K562 (cell line): Measurements from ENCODE around the gene CYP2W1. TPM values are rescaled to one million over a fixed set of nuclear protein-coding genes. Genes with fewer than 3 reads are reported as not detected.

Experiments used
- ATAC-seq: fragments of 200-7000 bp; cut with Tn5 transposase; 3 replicates; pipeline ENCODE4 v1.9.1; 2020; ENCODE audit warnings: moderate library complexity
- BruUV-seq: library from RNA; stranded (reverse); fragments of 400-500 nt; replicated peaks from 2 replicates; lab custom pipeline; 2021; lab: Mats Ljungman, UMichigan
- CTCF ChIA-PET: fragments of 300-600 bp; formaldehyde crosslinking; extraction: SDS; loops from one replicate; lab custom pipeline; 2021; ENCODE audit warnings: low intra/inter-chr PET ratio; lab: Yijun Ruan, JAX
- POLR2A ChIA-PET: fragments of 300-600, 350-650 bp; sonication (Branson Sonifier 250); formaldehyde crosslinking; extraction: SDS; loops from one replicate; lab custom pipeline; 2021; ENCODE audit warnings: antibody characterized with exemption, inconsistent platforms; lab: Yijun Ruan, JAX
- DNase-seq, 4 experiments: peaks; one replicate each; pipeline versions ENCODE4 v3.0.0 to v3.0.0-alpha.2; 2011 to 2018; ENCODE audit warnings: low spot score in 3 of 4, mixed read lengths in 3 of 4; ENCODE audit errors: extremely low read depth in 1 of 4
- FAIRE-seq: peaks from 2 replicates; lab custom pipeline; 2011; peaks lifted over from hg19 to GRCh38; lab: Jason Lieb, UNC
- H2AFZ ChIP-seq: 2 replicates; pipeline ENCODE4 v1.6.0; 2011; ENCODE audit warnings: low read depth, low read length, control low read depth, inconsistent platforms
- H3K27ac ChIP-seq: fragments of 200-600 bp; 3 replicates; pipeline ENCODE4 v1.8.0; 2011; ENCODE audit warnings: low read depth, mild to moderate bottlenecking, control low read depth, inconsistent platforms, low read length, moderate library complexity, mixed read lengths; ENCODE audit errors: extremely low read depth
- H3K27me3 ChIP-seq, 2 experiments: fragments of 300-600 bp in 1 of 2; 2 replicates in 1 of 2; 3 replicates in 1 of 2; pipeline versions ENCODE4 v1.6.0 to v1.8.0; 2011; ENCODE audit warnings: inconsistent platforms in 2 of 2, low read length in 2 of 2, mild to moderate bottlenecking in 1 of 2, mixed read lengths in 1 of 2, moderate library complexity in 1 of 2; ENCODE audit not compliant: control insufficient read depth in 2 of 2, insufficient read depth in 2 of 2
- H3K36me3 ChIP-seq: fragments of 300-600 bp; 3 replicates; pipeline ENCODE4 v1.8.0; 2011; ENCODE audit warnings: mild to moderate bottlenecking, low read length, inconsistent platforms; ENCODE audit not compliant: control insufficient read depth, insufficient read depth
- H3K4me1 ChIP-seq, 2 experiments: fragments of 200-600 bp in 1 of 2; replicated peaks in 1 of 2; 2 replicates in 1 of 2; 3 replicates in 1 of 2; pipeline versions ENCODE4 v1.5.1 to v1.8.0; 2011; ENCODE audit warnings: inconsistent platforms in 2 of 2, low read length in 2 of 2, mild to moderate bottlenecking in 1 of 2, mixed read lengths in 1 of 2, moderate library complexity in 1 of 2; ENCODE audit not compliant: control insufficient read depth in 2 of 2, insufficient read depth in 2 of 2
- H3K4me2 ChIP-seq: 2 replicates; pipeline ENCODE4 v1.6.1; 2011; ENCODE audit warnings: low read length, control low read depth, inconsistent platforms, mixed read lengths; ENCODE audit not compliant: insufficient read depth
- H3K4me3 ChIP-seq: fragments of 200-600 bp; sonication (generic), shearing (Covaris generic); 2 replicates; pipeline ENCODE4 v1.5.1; 2016; ENCODE audit warnings: control low read depth, inconsistent platforms
- H3K79me2 ChIP-seq: fragments of 200-600 bp; 3 replicates; pipeline ENCODE4 v1.8.0; 2011; ENCODE audit warnings: low read length, inconsistent platforms; ENCODE audit not compliant: control insufficient read depth, insufficient read depth
- H3K9ac ChIP-seq, 2 experiments: 2 replicates each; pipeline versions ENCODE4 v1.6.0 to v1.6.1; 2011; ENCODE audit warnings: low read depth in 2 of 2, low read length in 2 of 2, control low read depth in 1 of 2, inconsistent platforms in 1 of 2, mild to moderate bottlenecking in 1 of 2, mixed read lengths in 1 of 2; ENCODE audit not compliant: insufficient read depth in 1 of 2
- H3K9me1 ChIP-seq: one replicate; pipeline ENCODE4 v1.6.0; 2011; ENCODE audit warnings: inconsistent platforms, mild to moderate bottlenecking, low read length, moderate library complexity; ENCODE audit not compliant: control insufficient read depth, insufficient read depth
- H3K9me3 ChIP-seq: replicated peaks from 2 replicates; pipeline ENCODE4 v1.5.1; 2011; ENCODE audit warnings: low read depth, low read length, inconsistent platforms; ENCODE audit not compliant: control insufficient read depth, insufficient read depth
- H4K20me1 ChIP-seq: replicated peaks from 2 replicates; pipeline ENCODE4 v1.6.1; 2011; ENCODE audit warnings: low read length, inconsistent platforms, mixed read lengths; ENCODE audit not compliant: control insufficient read depth, insufficient read depth
- GTF2F1 ChIP-seq: IDR thresholded peaks from 2 replicates; pipeline ENCODE4 v1.6.1; 2011; ENCODE audit warnings: low read depth, low read length, improper control_type of control experiment
- POLR2G ChIP-seq: fragments of 200-400 bp; formaldehyde crosslinking; IDR thresholded peaks from 2 replicates; pipeline ENCODE4 v1.6.1; 2017; ENCODE audit warnings: low read depth, mild to moderate bottlenecking, antibody characterized with exemption, low read length, moderate library complexity
- ZBTB7A ChIP-seq: IDR thresholded peaks from 2 replicates; pipeline ENCODE4 v1.6.1; 2011; ENCODE audit warnings: low read depth, mild to moderate bottlenecking, low read length, moderate library complexity, borderline replicate concordance; ENCODE audit not compliant: control insufficient read depth
- WGBS: fragments of 100-300 bp; shearing (Covaris generic); methylation state at CpG from one replicate; pipeline ENCODE4 v1.1.6; 2016; ENCODE audit warnings: low coverage, mixed read lengths; ENCODE audit not compliant: insufficient coverage; ENCODE audit errors: missing lambda C conversion rate; 5-methylcytosine and 5-hydroxymethylcytosine counted together
- in situ Hi-C: fragments of 300-500 bp; cut with MboI; formaldehyde crosslinking; loops from 4 replicates; pipeline ENCODE4 v1.15.0; 2018; ENCODE audit warnings: inconsistent platforms, mixed read lengths
- intact Hi-C: fragments of 100-400 bp; cut with micrococcal nuclease; formaldehyde crosslinking; loops from 2 replicates; pipeline ENCODE4 v1.14.2; 2022
- polyA plus RNA-seq, 8 experiments: library from polyadenylated mRNA; depleted of rRNA in 4 of 8; stranded (reverse) in 5 of 8; unstranded in 3 of 8; fragments of >200 nt; fragmentation: Nextera tagmentation in 2 of 8; fragmentation: Illumina TruSeq in 1 of 8; extraction: Ambion mirVana in 2 of 8; extraction: Trizol in 1 of 8; gene quantifications; 2 replicates each; pipeline versions ENCODE4 v1.2.1 to v1.2.3, GENCODE V29; 2011 to 2014; ENCODE audit warnings: inconsistent platforms in 1 of 8, missing spikeins in 1 of 8
- total RNA-seq, 7 experiments: library from RNA; depleted of rRNA in 6 of 7; stranded (reverse); fragments of >200 nt in 6 of 7; fragmentation: Illumina TruSeq in 2 of 7; extraction: Trizol in 2 of 7; gene quantifications; 2 replicates each; pipeline versions ENCODE4 v1.2.1 to v1.2.3, GENCODE V29; 2011 to 2021; ENCODE audit warnings: low replicate concordance in 1 of 7
- TF ChIP-seq, protein P1 (sequence below), 3 experiments: IDR thresholded peaks in 2 of 3; conservative IDR thresholded peaks in 1 of 3; 2 replicates each; pipeline ENCODE4 v1.5.1; 2011 to 2012; ENCODE audit warnings: low read length in 3 of 3, mild to moderate bottlenecking in 3 of 3, control low read depth in 2 of 3, improper control_type of control experiment in 1 of 3, inconsistent platforms in 1 of 3, low read depth in 1 of 3, mixed read lengths in 1 of 3, moderate library complexity in 1 of 3; ENCODE audit not compliant: insufficient read depth in 2 of 3

The CYP2W1 gene
- total and polyA plus RNA-seq, 9 of the 15 experiments (the other 6 are each of a cell fraction or from before 2014, with no cell fraction given), result not detected

DNA sequence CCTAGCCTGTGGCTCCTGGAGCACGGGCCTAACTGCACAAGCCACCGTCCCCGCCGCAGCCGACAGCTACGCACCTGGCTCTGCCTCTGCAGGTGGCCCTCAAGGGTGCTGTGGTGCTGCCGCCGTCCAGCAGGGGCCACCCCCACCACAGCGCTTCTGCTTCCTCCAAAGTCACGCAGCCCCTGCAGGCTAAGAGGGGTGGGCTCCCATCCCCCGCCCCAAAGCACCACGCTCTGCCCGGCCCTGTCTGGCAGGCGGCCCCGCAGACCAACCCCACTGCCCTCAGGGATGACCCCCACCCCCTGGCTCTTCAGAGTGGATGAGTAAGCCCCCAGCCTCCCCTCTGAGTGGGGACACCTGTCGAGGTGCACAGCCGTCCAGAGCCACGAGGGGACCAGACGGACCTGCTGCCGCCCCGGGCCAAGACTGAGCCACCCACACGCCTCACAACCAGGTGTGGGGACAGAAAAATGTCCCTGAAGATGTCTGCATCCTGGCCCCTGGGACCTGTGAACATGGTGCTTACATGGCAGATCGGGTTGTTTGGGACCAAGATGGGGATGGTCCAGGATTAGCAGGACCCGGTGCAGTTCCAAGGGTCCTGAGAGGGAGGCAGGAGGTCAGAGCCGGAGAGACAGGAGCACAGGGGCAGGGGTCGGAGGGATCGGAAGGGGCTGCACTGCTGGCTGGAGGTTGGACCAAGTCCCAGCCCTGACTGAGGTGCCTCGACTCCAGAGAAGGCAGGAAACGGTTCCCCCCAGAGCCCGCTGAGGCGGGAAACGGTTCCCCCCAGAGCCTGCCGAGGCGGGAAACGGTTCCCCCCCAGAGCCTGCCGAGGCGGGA, 19.5 kb upstream of the CYP2W1 start:
- ATAC-seq, result peak; percentile 13; the same call in 2 of the 3 replicates
- POLR2A ChIA-PET, result interaction anchor here (0.8 to 1.5 kb wide), 3 partner anchors 10 to 15 kb away, joined by 3 to 6 read pairs (median 5); partner anchors contain the start of gene COX19
- intact Hi-C loops (loop anchor here (10.0 kb wide), 2 partner anchors 179 to 649 kb away; no protein-coding TSS in a partner anchor), in situ Hi-C loops (loop anchor here (10.0 kb wide), 1 partner anchor 649 kb away; no protein-coding TSS in a partner anchor)
- Histone ChIP-seq H3K27ac (no peak overlapping the region), H3K9me3 (no peaks in the 10 kb centered on the region), H3K79me2 (no peaks in the 10 kb centered on the region), H4K20me1 (peaks cover 4% of the 10 kb centered on the region; the same call in 1 of the 2 replicates), H3K4me1 (peaks cover 0 to 45% of the 10 kb centered on the region in 2 experiments; a peak in 2 of 5 replicates), H3K4me2 (no peak overlapping the region), H3K36me3 (peaks cover 19% of the 10 kb centered on the region; the same call in 2 of the 3 replicates), H3K9ac (peak overlapping the region in 1 of 2 experiments; percentile 48; a peak in 2 of 4 replicates), H3K4me3 (no peak overlapping the region), H3K27me3 (peaks cover 21 to 36% of the 10 kb centered on the region in 2 experiments; a peak in 4 of 5 replicates), H3K9me1 (no peaks in the 10 kb centered on the region), H2AFZ (no peak overlapping the region)
- no TSS peak for BruUV-seq
- FAIRE-seq, result no peak
- TF ChIP-seq ZBTB7A (peak; percentile 37; the same call in 1 of the 2 replicates), POLR2G (peak; percentile 65), GTF2F1 (no peak)
- TF ChIP-seq, protein P1, sequence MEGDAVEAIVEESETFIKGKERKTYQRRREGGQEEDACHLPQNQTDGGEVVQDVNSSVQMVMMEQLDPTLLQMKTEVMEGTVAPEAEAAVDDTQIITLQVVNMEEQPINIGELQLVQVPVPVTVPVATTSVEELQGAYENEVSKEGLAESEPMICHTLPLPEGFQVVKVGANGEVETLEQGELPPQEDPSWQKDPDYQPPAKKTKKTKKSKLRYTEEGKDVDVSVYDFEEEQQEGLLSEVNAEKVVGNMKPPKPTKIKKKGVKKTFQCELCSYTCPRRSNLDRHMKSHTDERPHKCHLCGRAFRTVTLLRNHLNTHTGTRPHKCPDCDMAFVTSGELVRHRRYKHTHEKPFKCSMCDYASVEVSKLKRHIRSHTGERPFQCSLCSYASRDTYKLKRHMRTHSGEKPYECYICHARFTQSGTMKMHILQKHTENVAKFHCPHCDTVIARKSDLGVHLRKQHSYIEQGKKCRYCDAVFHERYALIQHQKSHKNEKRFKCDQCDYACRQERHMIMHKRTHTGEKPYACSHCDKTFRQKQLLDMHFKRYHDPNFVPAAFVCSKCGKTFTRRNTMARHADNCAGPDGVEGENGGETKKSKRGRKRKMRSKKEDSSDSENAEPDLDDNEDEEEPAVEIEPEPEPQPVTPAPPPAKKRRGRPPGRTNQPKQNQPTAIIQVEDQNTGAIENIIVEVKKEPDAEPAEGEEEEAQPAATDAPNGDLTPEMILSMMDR (IDR thresholded peaks at IDR 0.05 in 2 of 3, conservative IDR thresholded peaks at IDR 0.05 in 1 of 3; ENCODE audit: insufficient read depth in 2 of 3, low read depth in 1 of 3, low read length in 3 of 3), result peak in 2 of 3 experiments; percentile 15 to 33; a peak in 2 of 6 replicates
- DNase-seq, result peak in 1 of 4 experiments; percentile 34
- 24% methylated on average over 19 of the region's 37 CpGs for WGBS
- CTCF ChIA-PET, result no interaction called here
